NCI-H748 treated with DMSO at 0.1 percent for 48 hours (cell line): ENCODE measurements around the gene NUAK1.

Experiments
- DNase-seq: peaks from one replicate; lab custom pipeline; 2025; lab: John Stamatoyannopoulos, UW

NUAK1 gene

GRCh38 chr12:106109168-106109910 lies 29.4 kb downstream of the NUAK1 start:
- no peak for DNase-seq

- no peak for DNase-seq
These were observed 30.4 kb downstream of the NUAK1 start for GRCh38 chr12:106108185-106108835.

- DNase-seq = no peak
These were observed 31.2 kb downstream of the NUAK1 start for GRCh38 chr12:106107566-106107965.

GRCh38 chr12:106106892-106107291 lies 31.9 kb downstream of the NUAK1 start:
- no peak for DNase-seq

GRCh38 chr12:106106061-106106566 lies 32.6 kb downstream of the NUAK1 start:
- DNase-seq = no peak

GRCh38 chr12:106101803-106102202 lies 37.0 kb downstream of the NUAK1 start:
- DNase-seq = no peak

GRCh38 chr12:106098691-106099200 lies 40.0 kb downstream of the NUAK1 start:
- no peak for DNase-seq

GRCh38 chr12:106097011-106097410 lies 41.7 kb downstream of the NUAK1 start:
- DNase-seq = no peak

- no peak for DNase-seq
These were observed 42.4 kb downstream of the NUAK1 start for GRCh38 chr12:106096376-106096775.

- no peak for DNase-seq
These were observed 44.5 kb downstream of the NUAK1 start for GRCh38 chr12:106094304-106094703.

GRCh38 chr12:106093246-106093645 lies 45.5 kb downstream of the NUAK1 start:
- no peak for DNase-seq

- DNase-seq = no peak
These were observed 47.3 kb downstream of the NUAK1 start for GRCh38 chr12:106091446-106091820.

GRCh38 chr12:106090591-106091445 lies 47.9 kb downstream of the NUAK1 start:
- DNase-seq = no peak

GRCh38 chr12:106089935-106090334 lies 48.8 kb downstream of the NUAK1 start:
- DNase-seq = no peak

GRCh38 chr12:106088811-106089485 lies 49.8 kb downstream of the NUAK1 start:
- DNase-seq = no peak

- DNase-seq = no peak
These were observed 50.4 kb downstream of the NUAK1 start for GRCh38 chr12:106088246-106088808.

- no peak for DNase-seq
These were observed 52.1 kb downstream of the NUAK1 start for GRCh38 chr12:106086696-106087095.

- no peak for DNase-seq
These were observed 53.5 kb downstream of the NUAK1 start for GRCh38 chr12:106085213-106085612.

- no peak for DNase-seq
These were observed 54.0 kb downstream of the NUAK1 start for GRCh38 chr12:106084759-106085158.

- DNase-seq = no peak
These were observed 54.6 kb downstream of the NUAK1 start for GRCh38 chr12:106084014-106084671.
